Neural cell (in vitro differentiated cells): ENCODE results near the gene H19. TPM values are rescaled to one million over a fixed set of nuclear protein-coding genes. Genes with fewer than 3 reads are reported as not detected.

Source experiments
- polyA plus RNA-seq: library from polyadenylated mRNA; depleted of rRNA; stranded (reverse); fragments of >200 nt; gene quantifications from 2 replicates; pipeline ENCODE4 v1.2.3, GENCODE V29; 2014
- small RNA-seq, 3 experiments: library from RNA; depleted of rRNA; stranded (forward); fragments of <200 nt; gene quantifications; one replicate each; pipeline ENCODE3, GENCODE V24; 2012

Gene H19
- polyA plus RNA-seq, 1 donor from 2014 or later: not detected

Small RNA genes within 50 kb of the gene (small RNA-seq; reads per million reads assigned to genes)
- 0 reads per million in 3 experiments for gene RF01972
- gene RF01973: 0 reads per million in 3 experiments

Other genes starting within 250 kb of the H19 start
- gene IFITM10, start 247.2 kb downstream of the H19 start, polyA plus RNA-seq: 0.50 and 1.1 TPM in 2 replicates
- gene CTSD, start 233.9 kb downstream of the H19 start, polyA plus RNA-seq: 30.5 and 40.5 TPM in 2 replicates
- not detected in 2 replicates for gene SYT8, start 162.9 kb downstream of the H19 start, polyA plus RNA-seq
- gene TNNI2, start 158.9 kb downstream of the H19 start, polyA plus RNA-seq: not detected in 2 replicates
- not detected in 2 replicates for gene LSP1, start 144.8 kb downstream of the H19 start, polyA plus RNA-seq
- gene PRR33, start 105.9 kb downstream of the H19 start, polyA plus RNA-seq: not detected in 2 replicates
- gene TNNT3, start 78.1 kb downstream of the H19 start, polyA plus RNA-seq: not detected in 2 replicates
- gene MRPL23, start 50.5 kb downstream of the H19 start, polyA plus RNA-seq: 139 and 154 TPM in 2 replicates
- gene IGF2, start 141.5 kb upstream of the H19 start, polyA plus RNA-seq: not detected in 2 replicates
- gene INS, start 163.4 kb upstream of the H19 start, polyA plus RNA-seq: not detected in 2 replicates
- 3.6 and 10.9 TPM in 2 replicates for gene TH, start 174.0 kb upstream of the H19 start, polyA plus RNA-seq